Fibroblast of skin of right quadriceps (primary cell): Measurements from ENCODE around the gene KRT3.
"Not testable (repeated sequence)": the region's sequence is repeated elsewhere in the genome, so short reads cannot be mapped to it uniquely, and the experiment has no call there.

Experiments used
- DNase-seq: peaks from one replicate; pipeline ENCODE4 v3.0.0-alpha.2; 2013

Gene KRT3

GRCh38 chr12:52777566-52777965, 18.4 kb downstream of the KRT3 start:
- DNase-seq, result no peak

GRCh38 chr12:52776913-52777395, 19.0 kb downstream of the KRT3 start, which contains the start of gene KRT76:
Gene KRT76 (minus strand): TSS chr12:52777345. CDS start chr12:52777291, 54 bp downstream.
- DNase-seq, result no peak

DNA sequence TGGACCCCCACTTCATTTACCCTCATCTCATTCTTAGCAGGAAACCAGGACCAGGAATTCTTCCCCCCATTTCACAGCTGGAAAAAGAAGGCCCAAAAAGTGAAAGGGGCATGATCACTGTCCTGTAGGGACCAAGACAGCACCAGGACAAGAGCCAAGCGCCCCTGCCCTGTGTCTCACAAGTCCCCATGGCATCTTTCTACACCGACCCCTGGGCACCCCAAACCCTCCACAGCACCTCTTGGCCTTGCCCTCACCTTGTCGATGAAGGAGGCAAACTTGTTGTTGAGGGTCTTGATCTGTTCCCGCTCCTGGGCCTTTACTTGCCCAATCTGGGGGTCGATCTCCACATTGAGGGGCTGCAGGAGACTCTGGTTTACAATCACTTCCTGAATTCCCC, 19.5 kb downstream of the KRT3 start:
- DNase-seq, result no peak

DNA sequence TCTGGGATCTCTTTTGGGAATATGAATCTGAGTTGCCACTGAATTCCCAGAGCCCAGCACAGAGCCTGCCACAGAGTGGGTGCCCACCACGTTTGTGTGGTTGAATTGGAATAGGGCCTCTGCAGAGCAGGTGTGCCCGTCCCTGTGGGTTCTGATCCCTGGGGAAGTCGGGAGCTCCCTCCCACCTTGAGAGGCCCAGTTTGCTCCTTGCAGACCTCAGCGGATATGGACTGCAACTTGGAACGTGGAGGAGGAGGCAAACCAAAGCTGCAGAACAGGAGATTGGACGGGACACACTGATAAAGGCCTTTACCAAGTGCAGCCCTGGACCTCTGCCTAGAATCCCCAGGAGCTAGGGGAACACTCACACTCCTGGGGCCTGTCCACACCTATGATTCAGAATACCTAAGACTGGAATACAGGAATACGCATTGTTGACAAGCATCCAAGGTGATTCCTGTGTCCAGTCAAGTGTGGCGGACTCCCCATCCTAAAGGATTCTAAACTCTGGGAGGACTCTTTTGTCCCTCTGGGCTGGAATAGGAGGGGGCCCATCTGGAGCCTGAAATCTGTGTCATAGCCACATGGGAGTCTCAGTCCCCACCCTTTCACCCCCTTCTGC, 21.2 kb downstream of the KRT3 start:
- DNase-seq, result no peak

GRCh38 chr12:52772772-52773171, 23.1 kb downstream of the KRT3 start:
- no peak for DNase-seq

- DNase-seq, result no peak
Observed at GRCh38 chr12:52772188-52772587, 23.7 kb downstream of the KRT3 start.

DNA sequence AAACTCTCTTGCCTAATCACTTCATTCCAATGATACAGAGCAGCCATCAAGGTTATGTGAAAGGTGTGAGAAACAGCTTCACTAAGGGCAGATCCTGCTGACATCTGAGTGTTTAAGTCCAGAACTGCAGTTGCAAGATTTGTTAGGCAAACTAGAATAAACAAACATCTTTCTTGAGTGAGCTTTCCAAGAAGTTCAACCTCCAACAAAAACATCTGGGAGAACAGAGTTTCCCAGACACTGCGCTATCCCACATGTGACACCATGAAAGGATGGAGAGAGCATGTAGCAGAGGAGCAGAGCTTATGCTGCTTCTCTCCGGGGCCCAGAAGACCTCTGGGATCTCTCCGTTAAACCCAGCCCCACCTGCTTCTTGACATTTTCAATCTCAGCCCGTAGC, 24.4 kb downstream of the KRT3 start:
- DNase-seq, result no peak

DNA sequence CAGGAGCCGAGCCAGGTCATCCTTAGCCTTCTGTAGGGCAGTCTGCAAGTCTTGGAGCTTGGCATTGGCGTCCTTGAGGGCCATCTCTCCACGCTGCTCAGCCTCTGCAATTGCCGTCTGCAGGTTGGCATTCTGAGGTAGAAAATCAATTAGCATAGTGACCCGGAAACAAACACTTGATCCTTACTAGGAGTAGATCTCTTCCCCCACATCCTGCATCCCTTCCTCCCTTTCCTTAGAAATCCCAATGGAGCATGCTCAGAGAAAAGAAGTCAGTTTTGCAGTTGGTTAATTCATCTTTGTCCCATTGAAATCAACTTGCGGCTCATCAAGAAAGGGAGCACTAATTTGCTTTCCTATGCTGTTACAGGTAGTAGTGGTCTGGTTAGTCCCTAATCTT, 24.8 kb downstream of the KRT3 start:
- DNase-seq, result no peak

- no peak for DNase-seq
Observed at GRCh38 chr12:52769946-52770345, 26.0 kb downstream of the KRT3 start.

DNA sequence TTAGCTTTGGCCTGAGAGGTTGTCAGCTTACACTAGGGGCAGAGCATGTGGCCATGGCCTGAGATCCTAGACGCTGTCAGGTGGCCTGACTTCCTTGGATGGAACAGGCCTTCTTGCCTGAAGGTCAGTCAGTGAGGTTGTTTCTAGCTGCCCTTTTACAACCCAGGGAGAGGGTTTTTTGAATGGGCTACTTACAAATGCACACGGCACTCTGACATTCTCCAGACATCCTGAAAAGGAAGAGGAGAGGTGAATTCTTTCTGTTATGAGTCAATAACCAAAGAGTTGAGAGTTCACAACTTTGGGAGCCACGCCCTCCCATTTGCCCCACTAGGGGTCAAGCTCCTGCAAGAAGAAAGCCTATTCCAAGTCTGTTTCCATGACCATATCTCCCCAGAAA, 26.6 kb downstream of the KRT3 start:
- DNase-seq, result no peak

GRCh38 chr12:52768479-52769200, 27.3 kb downstream of the KRT3 start:
- no peak for DNase-seq

GRCh38 chr12:52767427-52767826, 28.5 kb downstream of the KRT3 start:
- DNase-seq, result no peak

- no peak for DNase-seq
Observed at GRCh38 chr12:52767020-52767379, 28.9 kb downstream of the KRT3 start.

DNA sequence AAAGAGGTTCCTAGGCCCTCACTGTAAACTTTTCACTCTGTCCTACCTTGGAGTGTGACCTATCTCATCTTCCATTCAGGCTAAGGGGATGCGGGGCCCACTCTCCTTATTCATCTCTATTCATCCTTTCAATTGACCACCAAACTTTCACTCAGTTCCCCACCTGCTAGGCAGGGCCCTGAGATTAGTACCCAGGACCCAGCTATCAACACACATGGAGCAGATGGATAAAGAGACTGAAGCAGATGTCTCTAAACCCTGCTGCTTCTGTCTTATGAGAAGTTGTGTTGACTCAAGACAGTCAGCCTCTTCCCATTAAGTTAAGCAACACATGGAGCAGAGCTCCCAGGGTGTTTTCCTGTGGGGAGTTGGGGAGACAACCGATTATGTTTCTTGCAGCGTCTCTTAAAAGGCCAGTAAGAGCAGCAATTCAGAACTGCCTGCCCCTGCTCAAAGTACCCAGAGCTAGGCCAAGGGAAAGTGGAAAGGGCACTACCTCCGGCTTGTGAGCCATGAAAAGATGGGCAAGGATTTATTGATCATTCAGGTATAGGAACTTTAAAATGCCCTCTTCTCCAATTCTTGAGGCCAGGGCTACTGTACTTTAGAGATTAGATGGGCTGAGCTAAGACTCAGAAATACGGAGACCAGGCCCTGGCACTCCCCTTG, 29.4 kb downstream of the KRT3 start:
- DNase-seq, result no peak

GRCh38 chr12:52765702-52766101, 30.2 kb downstream of the KRT3 start:
- DNase-seq, result no peak

DNA sequence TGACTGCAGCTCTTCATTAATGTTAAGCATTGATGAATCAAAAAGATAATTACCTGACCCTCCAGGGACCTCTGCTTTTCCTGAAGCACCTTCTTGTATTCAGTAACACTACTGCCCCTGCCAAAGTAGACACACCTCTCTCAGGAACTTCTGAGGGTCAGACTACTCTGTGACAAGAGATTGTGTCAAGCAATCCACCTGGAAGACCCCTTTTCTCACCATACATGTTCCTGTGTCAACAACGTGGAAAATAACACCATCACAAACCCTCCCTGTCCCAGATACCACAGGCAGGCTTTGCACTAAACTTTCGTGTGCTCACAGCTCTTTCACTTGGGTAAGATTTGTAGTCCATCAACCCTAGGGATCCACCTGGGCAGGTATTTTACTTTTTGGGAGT, 31.9 kb downstream of the KRT3 start:
- no peak for DNase-seq

- DNase-seq, result no peak
Observed at GRCh38 chr12:52763036-52763659, 32.8 kb downstream of the KRT3 start.

GRCh38 chr12:52761802-52762201, 34.1 kb downstream of the KRT3 start:
- DNase-seq, result no peak

- DNase-seq, result not testable (repeated sequence)
Observed at GRCh38 chr12:52761218-52761617, 34.7 kb downstream of the KRT3 start.

DNA sequence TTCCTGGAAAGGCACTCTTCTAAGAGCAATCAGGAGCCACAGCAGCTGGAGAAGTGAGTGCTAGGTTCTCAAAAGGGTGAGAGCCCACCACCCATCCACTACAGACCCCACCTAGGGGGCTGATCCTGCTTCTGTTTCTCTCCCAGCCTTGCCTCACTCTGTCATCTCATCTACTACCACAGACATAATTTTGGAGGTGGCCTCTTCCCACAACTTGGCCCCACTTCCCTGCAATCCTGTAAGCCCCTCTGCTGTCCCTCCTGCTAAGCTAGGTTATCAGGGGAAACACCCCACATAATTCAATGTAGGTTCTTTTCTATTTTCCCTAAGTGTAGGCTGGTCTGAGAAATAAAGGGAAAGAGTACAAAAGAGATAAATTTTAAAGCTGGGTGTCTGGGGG, 35.3 kb downstream of the KRT3 start:
- no peak for DNase-seq

- DNase-seq, result no peak
Observed at GRCh38 chr12:52759695-52760094, 36.2 kb downstream of the KRT3 start.

GRCh38 chr12:52759218-52759617, 36.7 kb downstream of the KRT3 start:
- no peak for DNase-seq

- DNase-seq, result no peak
Observed at GRCh38 chr12:52757449-52758176, 38.3 kb downstream of the KRT3 start.
